SK-N-SH (cell line): ENCODE measurements around the gene TMEM187.

ENCODE experiments used
- EP300 ChIP-seq, 2 experiments: IDR thresholded peaks; 2 replicates each; pipeline versions ENCODE4 v1.4.0 to v1.6.1; 2012; ENCODE audit warnings: borderline replicate concordance in 1 of 2, low read depth in 1 of 2, low read length in 1 of 2
- EZH2phosphoT487 ChIP-seq: fragments of 200-600 bp; sonication (generic); IDR thresholded peaks from 2 replicates; pipeline ENCODE4 v1.6.1; 2017; ENCODE audit warnings: low read depth, mixed run types, mild to moderate bottlenecking, antibody characterized with exemption, moderate library complexity, borderline replicate concordance
- POLR2AphosphoS5 ChIP-seq: IDR thresholded peaks from 2 replicates; pipeline ENCODE4 v1.6.1; 2012; ENCODE audit warnings: low read depth, low read length
- RFX5 ChIP-seq: IDR thresholded peaks from 2 replicates; pipeline ENCODE4 v1.6.1; 2012; ENCODE audit warnings: mild to moderate bottlenecking, improper control_type of control experiment, low read length
- SIN3A ChIP-seq: IDR thresholded peaks from 2 replicates; pipeline ENCODE4 v1.6.1; 2012; ENCODE audit warnings: low read depth, mild to moderate bottlenecking, low read length, moderate library complexity, borderline replicate concordance
- SMC3 ChIP-seq: IDR thresholded peaks from 2 replicates; pipeline ENCODE4 v1.6.1; 2012; ENCODE audit warnings: low read depth, low read length, improper control_type of control experiment
- TAF1 ChIP-seq: IDR thresholded peaks from 2 replicates; pipeline ENCODE4 v1.6.1; 2012; ENCODE audit warnings: low read depth, mild to moderate bottlenecking, low read length, moderate library complexity, borderline replicate concordance
- USF1 ChIP-seq: IDR thresholded peaks from 2 replicates; pipeline ENCODE4 v1.4.0; 2012; ENCODE audit warnings: low read depth, borderline replicate concordance
- TF ChIP-seq, protein P1 (sequence below): fragments of 200-600 bp; sonication (generic); IDR thresholded peaks from 2 replicates; pipeline ENCODE4 v1.6.1; 2017; ENCODE audit warnings: antibody characterized with exemption, mild to moderate bottlenecking, moderate library complexity

GRCh38 chrX:154019061-154019621, 46.6 kb downstream of the TMEM187 start:
- no peak for TF ChIP-seq TAF1
- TF ChIP-seq, protein P1, sequence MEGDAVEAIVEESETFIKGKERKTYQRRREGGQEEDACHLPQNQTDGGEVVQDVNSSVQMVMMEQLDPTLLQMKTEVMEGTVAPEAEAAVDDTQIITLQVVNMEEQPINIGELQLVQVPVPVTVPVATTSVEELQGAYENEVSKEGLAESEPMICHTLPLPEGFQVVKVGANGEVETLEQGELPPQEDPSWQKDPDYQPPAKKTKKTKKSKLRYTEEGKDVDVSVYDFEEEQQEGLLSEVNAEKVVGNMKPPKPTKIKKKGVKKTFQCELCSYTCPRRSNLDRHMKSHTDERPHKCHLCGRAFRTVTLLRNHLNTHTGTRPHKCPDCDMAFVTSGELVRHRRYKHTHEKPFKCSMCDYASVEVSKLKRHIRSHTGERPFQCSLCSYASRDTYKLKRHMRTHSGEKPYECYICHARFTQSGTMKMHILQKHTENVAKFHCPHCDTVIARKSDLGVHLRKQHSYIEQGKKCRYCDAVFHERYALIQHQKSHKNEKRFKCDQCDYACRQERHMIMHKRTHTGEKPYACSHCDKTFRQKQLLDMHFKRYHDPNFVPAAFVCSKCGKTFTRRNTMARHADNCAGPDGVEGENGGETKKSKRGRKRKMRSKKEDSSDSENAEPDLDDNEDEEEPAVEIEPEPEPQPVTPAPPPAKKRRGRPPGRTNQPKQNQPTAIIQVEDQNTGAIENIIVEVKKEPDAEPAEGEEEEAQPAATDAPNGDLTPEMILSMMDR: no peak
- TF ChIP-seq SIN3A: no peak
- no peak for TF ChIP-seq EZH2phosphoT487
- TF ChIP-seq USF1: no peak
- no peak for TF ChIP-seq SMC3
- no peak for TF ChIP-seq RFX5
- TF ChIP-seq POLR2AphosphoS5: no peak
- TF ChIP-seq EP300 (IDR thresholded peaks at IDR 0.05; ENCODE audit: borderline replicate concordance in 1 of 2, low read depth in 1 of 2, low read length in 1 of 2): no peak
